Activated CD8-positive, alpha-beta memory T cell treated with anti-CD3 and anti-CD28 coated beads, Interleukin-2, amount 50 U/mL, for 1 hour (primary cell): ENCODE measurements around the gene ITGBL1.

ENCODE experiments used
- DNase-seq: peaks from one replicate; pipeline ENCODE4 v3.0.0-alpha.2; 2020; ENCODE audit errors: extremely low read depth

ITGBL1 gene

DNA sequence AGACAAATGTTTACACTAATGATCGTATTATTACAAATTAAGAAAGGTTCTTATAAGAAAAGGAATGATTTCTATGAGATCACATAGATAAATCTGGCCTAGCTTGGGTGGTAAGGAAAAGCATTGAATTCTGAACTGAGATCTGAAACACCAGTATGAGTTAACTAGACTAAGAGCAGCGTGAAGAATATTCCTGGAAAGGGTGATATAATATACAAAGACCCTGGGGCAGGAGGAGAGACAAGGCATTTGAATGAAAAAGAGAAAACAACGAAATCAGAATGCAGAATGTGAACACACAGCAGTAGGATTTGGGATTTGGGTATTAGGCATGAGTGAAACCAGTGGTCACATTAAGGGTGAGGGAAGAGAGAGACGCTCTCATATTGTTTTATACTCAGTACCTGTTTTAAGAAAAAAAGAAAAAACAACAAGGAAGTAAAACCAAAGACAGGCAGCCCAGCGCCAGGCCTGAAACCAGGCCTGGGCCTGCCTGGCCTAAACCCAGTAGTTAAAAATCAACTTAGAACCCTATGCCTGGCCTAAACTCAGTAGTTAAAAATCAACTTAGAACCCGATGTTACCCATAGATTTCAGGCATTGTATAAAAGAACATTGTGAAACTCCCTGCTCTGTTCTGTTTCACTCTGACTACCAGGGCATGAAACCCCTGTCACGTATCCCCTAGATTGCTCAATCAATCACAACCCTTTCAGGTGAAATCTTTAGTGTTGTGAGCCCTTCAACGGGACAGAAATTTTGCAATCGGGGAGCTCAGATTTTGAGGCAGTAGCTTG, 287.1 kb downstream of the ITGBL1 start:
- no peak for DNase-seq

GRCh38 chr13:101746513-101746912, 294.0 kb downstream of the ITGBL1 start:
- no peak for DNase-seq

DNA sequence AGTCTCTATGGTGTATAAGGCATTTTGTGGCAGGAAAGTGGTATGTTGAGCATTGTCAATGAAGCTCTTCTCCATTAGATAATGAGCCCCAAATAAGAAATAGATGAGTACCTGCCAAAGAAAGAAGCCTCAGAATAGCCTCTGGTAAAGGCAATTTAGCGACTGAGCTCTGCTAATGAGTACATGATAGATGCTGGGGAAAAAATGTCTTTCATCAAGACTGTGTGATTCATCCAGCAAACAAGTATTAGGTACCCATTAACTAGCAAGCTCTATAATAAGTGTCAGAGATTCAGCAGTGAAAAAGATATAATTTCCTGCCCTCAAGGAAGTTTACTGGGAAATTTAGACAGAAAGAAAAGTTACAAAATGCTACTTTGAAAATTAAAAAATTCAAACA, 294.6 kb downstream of the ITGBL1 start:
- no peak for DNase-seq

DNA sequence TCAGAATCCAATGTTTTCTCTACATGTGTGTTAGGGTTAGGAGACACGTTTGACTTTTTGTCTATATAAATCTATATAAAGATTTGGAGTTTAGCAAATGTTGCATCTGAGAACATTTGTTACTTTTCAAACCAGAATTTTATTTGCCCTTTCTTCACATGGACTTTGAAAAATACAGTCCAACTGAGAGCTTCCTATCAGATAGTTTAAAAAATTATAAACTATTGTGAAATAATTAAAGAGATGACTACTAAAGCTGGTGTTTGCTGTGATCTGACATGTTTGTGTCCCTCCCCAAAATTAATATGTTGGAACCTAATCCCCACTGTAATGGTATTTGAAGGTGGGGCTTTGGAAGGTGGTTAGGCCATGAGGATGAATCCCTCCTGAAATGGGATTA, 297.1 kb downstream of the ITGBL1 start:
- no peak for DNase-seq

GRCh38 chr13:101751488-101751887, 299.0 kb downstream of the ITGBL1 start:
- no peak for DNase-seq

- DNase-seq: no peak
These were observed 300.0 kb downstream of the ITGBL1 start for GRCh38 chr13:101752432-101752831.

DNA sequence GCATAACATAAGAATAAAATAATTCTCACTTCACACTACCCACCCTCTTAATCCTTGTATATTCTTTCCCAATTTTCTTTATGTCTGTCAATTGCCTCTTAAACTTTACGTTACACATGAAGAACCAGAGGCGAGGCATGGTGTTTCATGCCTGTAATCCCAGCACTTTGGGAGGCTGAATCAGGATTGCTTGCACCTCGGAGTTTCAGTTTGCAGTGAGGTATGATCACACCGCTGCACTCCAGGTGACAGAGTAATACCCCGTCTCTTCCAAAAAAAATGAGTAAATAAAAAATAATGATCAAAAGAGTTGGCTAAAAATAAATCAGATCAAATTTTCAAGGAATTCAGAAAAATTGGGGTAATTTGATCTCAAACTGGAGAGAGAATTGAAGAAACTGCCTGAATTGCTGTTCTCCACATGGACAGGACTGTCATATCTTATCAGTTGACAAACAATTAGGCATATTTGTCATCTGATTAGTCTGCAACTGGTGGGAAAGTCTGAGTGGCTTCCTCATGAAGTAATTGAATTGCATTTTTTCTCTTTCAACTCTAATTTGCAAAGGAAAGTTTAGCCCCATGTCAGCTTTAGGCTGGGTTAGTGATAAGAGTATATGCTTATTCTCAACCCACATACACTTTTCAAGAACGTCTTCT, 302.9 kb downstream of the ITGBL1 start:
- no peak for DNase-seq

DNA sequence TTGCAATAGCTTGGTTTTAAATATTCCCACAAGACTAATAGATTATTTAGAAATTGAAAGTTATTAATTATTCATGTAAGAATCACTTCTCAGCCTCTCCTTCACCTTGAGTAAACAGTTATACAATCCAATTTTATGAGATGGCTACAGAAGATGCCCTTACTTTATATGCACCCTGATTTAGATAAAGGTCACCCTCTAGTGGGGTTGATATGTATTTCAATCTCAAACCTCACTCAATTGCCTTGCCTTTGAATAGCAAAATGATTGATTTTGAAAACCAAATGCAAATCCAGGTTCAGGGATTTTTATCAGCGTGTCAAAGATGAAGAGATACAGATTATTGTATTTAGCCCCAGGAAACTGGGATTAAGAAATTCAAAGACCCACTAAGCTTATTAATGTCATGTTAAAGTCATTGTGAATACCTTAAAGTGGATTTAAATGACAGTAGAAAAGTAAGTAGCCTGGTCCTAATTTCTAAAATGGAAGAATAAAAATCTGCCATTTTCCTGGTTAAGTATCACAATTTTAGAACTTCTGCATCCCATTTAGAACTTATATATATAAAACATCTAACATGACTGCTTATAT, 305.1 kb downstream of the ITGBL1 start:
- DNase-seq: no peak

DNA sequence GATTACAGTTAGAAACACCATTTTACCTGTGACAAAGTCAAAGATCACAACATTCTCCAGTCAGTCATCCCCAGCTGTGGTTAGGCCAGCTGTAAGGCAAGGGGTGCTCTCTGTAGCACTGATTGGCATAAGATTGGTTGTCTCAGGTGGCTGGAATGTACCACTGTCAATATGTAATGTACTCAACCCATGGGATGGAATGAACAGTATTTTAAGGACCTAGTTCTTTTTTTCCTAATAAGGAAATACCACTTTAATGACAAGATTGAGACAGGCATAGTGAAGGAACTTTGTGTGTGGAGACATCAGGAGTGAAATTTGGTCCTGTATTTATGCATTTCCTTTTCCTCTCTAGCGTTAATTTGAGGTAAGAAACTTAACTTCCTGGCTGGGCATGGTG, 310.7 kb downstream of the ITGBL1 start:
- no peak for DNase-seq
